ENCODE results near the gene ATRAID. TPM values are rescaled to one million over a fixed set of nuclear protein-coding genes. Genes with fewer than 3 reads are reported as not detected.

The ATRAID gene
- total RNA-seq, 2 donors from 2014 or later = 101 to 140 TPM

DNA sequence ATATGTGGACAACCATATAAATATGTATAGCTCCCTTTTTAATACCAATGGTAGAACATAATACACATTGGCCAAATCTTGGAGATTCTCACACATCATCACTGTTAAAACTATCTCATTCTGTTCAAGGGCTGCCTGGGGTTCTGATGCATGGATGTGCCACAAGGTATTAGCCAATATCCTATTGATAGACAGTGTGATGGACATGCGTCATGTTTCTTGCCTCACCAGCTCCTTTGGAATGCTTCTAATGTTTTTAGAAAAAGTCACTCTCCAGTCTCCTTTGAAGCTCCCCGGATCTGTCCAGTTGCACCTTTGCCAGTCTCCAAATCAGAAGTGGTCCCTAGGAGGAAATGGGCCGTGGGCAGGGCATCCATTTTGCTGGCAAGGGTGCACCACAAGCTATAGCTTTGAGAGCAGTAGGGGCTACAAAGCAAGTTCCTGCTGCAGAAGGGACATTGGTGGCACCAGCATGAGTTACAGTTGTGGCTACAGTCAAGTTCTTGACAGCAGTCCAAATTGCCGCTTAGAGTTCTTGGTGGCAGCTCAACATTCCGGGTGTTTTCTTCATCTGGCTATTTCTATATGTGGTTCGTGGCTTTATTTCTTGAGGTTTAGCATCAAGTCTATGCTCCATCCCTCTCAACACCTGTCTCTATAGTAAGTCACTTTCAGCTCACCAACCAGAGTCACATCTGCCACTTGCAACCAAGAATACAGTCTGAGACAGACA lies 25.1 kb upstream of the ATRAID start:
- H3K36me3 Mint-ChIP-seq (ENCODE audit: low read depth) = no peaks in the 10 kb centered on the region

DNA sequence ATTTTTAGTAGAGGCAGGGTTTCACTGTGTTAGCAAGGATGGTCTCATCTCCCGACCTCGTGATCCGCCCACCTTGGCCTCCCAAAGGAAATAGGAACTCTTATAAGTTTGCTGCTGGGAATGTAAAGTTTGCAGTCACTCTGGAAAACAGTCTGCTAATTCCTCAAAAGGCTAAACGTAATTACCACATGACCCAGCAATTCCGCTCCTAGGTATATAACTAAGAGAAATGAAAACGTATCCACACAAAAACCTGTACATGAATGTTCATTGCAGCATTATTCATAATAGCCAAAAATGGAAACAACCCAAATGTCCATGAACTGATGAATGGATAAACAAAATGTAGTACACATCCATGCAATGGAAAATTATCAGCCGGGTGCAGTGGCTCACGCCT lies 21.9 kb upstream of the ATRAID start:
- no peaks in the 10 kb centered on the region for H3K27me3 Mint-ChIP-seq (ENCODE audit: insufficient read depth)
- H3K27ac Mint-ChIP-seq = no peak overlapping the region
- no peak for DNase-seq
- Histone ChIP-seq H3K36me3 (ENCODE audit: control insufficient read depth, insufficient read depth, low read length) (no peaks in the 10 kb centered on the region), H3K4me1 (ENCODE audit: control insufficient read depth, insufficient read depth, low read length) (no peaks in the 10 kb centered on the region), H3K9me3 (ENCODE audit: control insufficient read depth, low read length) (no peaks in the 10 kb centered on the region), H3K27ac (ENCODE audit: low read depth, low read length) (no peak overlapping the region), H3K4me3 (ENCODE audit: low read length) (no peak overlapping the region), H3K9ac (ENCODE audit: extremely low read depth, low read length, poor library complexity, severe bottlenecking) (no peak overlapping the region), H3K27me3 (ENCODE audit: control insufficient read depth, insufficient read depth, low read length, poor library complexity, severe bottlenecking) (no peaks in the 10 kb centered on the region)
- H3K4me3 Mint-ChIP-seq = no peak overlapping the region
- 95 to 100% methylated on average over 3 to 8 of the region's 8 CpGs for WGBS, 2 experiments (ENCODE audit: insufficient coverage in 1 of 2, insufficient read length in 1 of 2)
- H3K36me3 Mint-ChIP-seq (ENCODE audit: low read depth) = no peaks in the 10 kb centered on the region
- peaks cover 12% of the 10 kb centered on the region for H3K4me1 Mint-ChIP-seq
- TF ChIP-seq, protein P1, sequence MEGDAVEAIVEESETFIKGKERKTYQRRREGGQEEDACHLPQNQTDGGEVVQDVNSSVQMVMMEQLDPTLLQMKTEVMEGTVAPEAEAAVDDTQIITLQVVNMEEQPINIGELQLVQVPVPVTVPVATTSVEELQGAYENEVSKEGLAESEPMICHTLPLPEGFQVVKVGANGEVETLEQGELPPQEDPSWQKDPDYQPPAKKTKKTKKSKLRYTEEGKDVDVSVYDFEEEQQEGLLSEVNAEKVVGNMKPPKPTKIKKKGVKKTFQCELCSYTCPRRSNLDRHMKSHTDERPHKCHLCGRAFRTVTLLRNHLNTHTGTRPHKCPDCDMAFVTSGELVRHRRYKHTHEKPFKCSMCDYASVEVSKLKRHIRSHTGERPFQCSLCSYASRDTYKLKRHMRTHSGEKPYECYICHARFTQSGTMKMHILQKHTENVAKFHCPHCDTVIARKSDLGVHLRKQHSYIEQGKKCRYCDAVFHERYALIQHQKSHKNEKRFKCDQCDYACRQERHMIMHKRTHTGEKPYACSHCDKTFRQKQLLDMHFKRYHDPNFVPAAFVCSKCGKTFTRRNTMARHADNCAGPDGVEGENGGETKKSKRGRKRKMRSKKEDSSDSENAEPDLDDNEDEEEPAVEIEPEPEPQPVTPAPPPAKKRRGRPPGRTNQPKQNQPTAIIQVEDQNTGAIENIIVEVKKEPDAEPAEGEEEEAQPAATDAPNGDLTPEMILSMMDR (conservative IDR thresholded peaks at IDR 0.05) = no peak
- peaks cover 12% of the 10 kb centered on the region for H3K9me3 Mint-ChIP-seq

More for the DNA sequence above, 25.1 kb upstream of the ATRAID start:
- no peak overlapping the region for H3K4me3 Mint-ChIP-seq
- 78 to 97% methylated on average over 3 to 6 of the region's 6 CpGs for WGBS, 2 experiments (ENCODE audit: insufficient coverage in 1 of 2, insufficient read length in 1 of 2)
- Histone ChIP-seq H3K4me3 (ENCODE audit: low read length) (no peak overlapping the region), H3K27me3 (ENCODE audit: control insufficient read depth, insufficient read depth, low read length, poor library complexity, severe bottlenecking) (no peaks in the 10 kb centered on the region), H3K36me3 (ENCODE audit: control insufficient read depth, insufficient read depth, low read length) (no peaks in the 10 kb centered on the region), H3K27ac (ENCODE audit: low read depth, low read length) (no peak overlapping the region), H3K9ac (ENCODE audit: extremely low read depth, low read length, poor library complexity, severe bottlenecking) (no peak overlapping the region), H3K4me1 (ENCODE audit: control insufficient read depth, insufficient read depth, low read length) (no peaks in the 10 kb centered on the region), H3K9me3 (ENCODE audit: control insufficient read depth, low read length) (no peaks in the 10 kb centered on the region)
- no peak overlapping the region for H3K27ac Mint-ChIP-seq
- peaks cover 8% of the 10 kb centered on the region for H3K4me1 Mint-ChIP-seq
- H3K9me3 Mint-ChIP-seq = peaks cover 12% of the 10 kb centered on the region
- H3K27me3 Mint-ChIP-seq (ENCODE audit: insufficient read depth) = no peaks in the 10 kb centered on the region
- TF ChIP-seq, protein P1 (conservative IDR thresholded peaks at IDR 0.05) = no peak
- no peak for DNase-seq

DNA sequence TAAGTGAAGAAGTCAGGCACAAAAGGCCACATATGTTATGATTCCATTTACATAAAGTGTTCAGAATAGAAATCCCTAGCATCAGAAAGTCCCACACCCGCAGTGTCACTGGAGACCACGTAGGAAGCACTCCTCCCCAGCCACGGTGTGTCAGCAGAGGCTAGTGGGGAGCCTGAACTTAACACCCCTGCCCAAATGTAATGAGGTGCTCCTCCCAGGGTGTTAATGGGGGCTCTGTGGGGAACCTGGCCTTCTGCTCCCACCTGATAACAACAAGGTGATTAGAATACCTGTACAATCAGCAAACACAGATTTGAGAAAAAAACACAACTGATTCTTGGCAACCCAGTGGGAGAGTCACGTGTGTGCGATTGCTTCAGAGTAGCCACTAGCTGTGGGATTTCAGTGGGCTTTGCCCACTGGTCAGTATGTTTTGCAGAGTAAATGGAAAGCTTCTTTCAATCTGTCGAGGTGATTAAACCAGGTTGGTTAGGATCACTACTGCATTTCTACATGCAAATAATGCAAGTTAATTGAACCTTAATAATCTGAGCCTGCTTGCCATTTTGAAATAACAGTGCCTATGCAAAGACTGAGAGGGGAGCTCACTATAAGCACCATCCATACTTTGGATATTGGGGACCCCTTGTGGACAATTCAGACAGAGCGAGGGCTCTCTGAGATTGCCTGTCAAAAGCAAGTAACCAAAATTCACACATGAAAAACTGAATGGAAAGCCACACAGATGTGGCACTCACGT lies 20.6 kb upstream of the ATRAID start:
- peaks cover 12% of the 10 kb centered on the region for H3K9me3 Mint-ChIP-seq
- TF ChIP-seq, protein P1 (conservative IDR thresholded peaks at IDR 0.05) = peak; percentile 82
- peaks cover 10% of the 10 kb centered on the region for H3K4me1 Mint-ChIP-seq
- Histone ChIP-seq H3K9ac (ENCODE audit: extremely low read depth, low read length, poor library complexity, severe bottlenecking) (no peak overlapping the region), H3K4me1 (ENCODE audit: control insufficient read depth, insufficient read depth, low read length) (no peaks in the 10 kb centered on the region), H3K27me3 (ENCODE audit: control insufficient read depth, insufficient read depth, low read length, poor library complexity, severe bottlenecking) (no peaks in the 10 kb centered on the region), H3K9me3 (ENCODE audit: control insufficient read depth, low read length) (no peaks in the 10 kb centered on the region), H3K36me3 (ENCODE audit: control insufficient read depth, insufficient read depth, low read length) (no peaks in the 10 kb centered on the region), H3K27ac (ENCODE audit: low read depth, low read length) (no peak overlapping the region), H3K4me3 (ENCODE audit: low read length) (no peak overlapping the region)
- H3K36me3 Mint-ChIP-seq (ENCODE audit: low read depth) = no peaks in the 10 kb centered on the region
- no peak overlapping the region for H3K4me3 Mint-ChIP-seq
- no peaks in the 10 kb centered on the region for H3K27me3 Mint-ChIP-seq (ENCODE audit: insufficient read depth)
- DNase-seq = peak; percentile 81
- WGBS, 2 experiments (ENCODE audit: insufficient coverage in 1 of 2, insufficient read length in 1 of 2) = 59 to 61% methylated on average over 7 to 8 of the region's 8 CpGs
- H3K27ac Mint-ChIP-seq = peak overlapping the region; percentile 13

Measured in endodermal cell (in vitro differentiated cells).